Tibial nerve (tissue), 4 donors: Measurements from ENCODE around the gene RBM33. TPM values are rescaled to one million over a fixed set of nuclear protein-coding genes. Genes with fewer than 3 reads are reported as not detected.

Experiments used
- DNase-seq, 2 donors: peaks; one replicate each; pipeline ENCODE4 v3.0.0-alpha.2; 2019; ENCODE audit warnings: low spot score in 2 of 2
- H3K27ac ChIP-seq, 4 donors: fragments of 200-600 bp; sonication (generic) in 3 of 4; one replicate each; pipeline ENCODE4 v1.5.1; 2017 to 2019; ENCODE audit warnings: mild to moderate bottlenecking in 1 of 4
- H3K27me3 ChIP-seq, 2 donors: fragments of 200-600 bp; sonication (generic) in 1 of 2; one replicate each; pipeline versions ENCODE4 v1.5.1 to v1.6.0; 2017 to 2019
- H3K36me3 ChIP-seq, 3 donors: fragments of 200-600 bp; sonication (generic); one replicate each; pipeline ENCODE4 v1.5.1; 2018 to 2019
- H3K4me1 ChIP-seq, 4 donors: fragments of 200-600 bp; sonication (generic) in 3 of 4; one replicate each; pipeline ENCODE4 v1.5.1; 2017 to 2019
- H3K4me3 ChIP-seq, 4 donors: fragments of 200-600 bp; sonication (generic) in 3 of 4; one replicate each; pipeline ENCODE4 v1.5.1; 2017 to 2019; ENCODE audit warnings: mild to moderate bottlenecking in 1 of 4, moderate library complexity in 1 of 4
- H3K9me3 ChIP-seq, 4 donors: fragments of 200-600 bp; sonication (generic) in 3 of 4; one replicate each; pipeline ENCODE4 v1.5.1; 2017 to 2019
- CTCF ChIP-seq, 5 experiments: fragments of 200-600 bp in 3 of 5; fragments of 450-650 bp in 2 of 5; sonication (generic) in 3 of 5; IDR thresholded peaks; one replicate each; pipeline ENCODE4 v1.5.1; 2016 to 2019; ENCODE audit warnings: antibody characterized with exemption in 5 of 5, mild to moderate bottlenecking in 3 of 5, moderate library complexity in 2 of 5
- EP300 ChIP-seq, 2 donors: sonication (generic); formaldehyde crosslinking; IDR thresholded peaks; one replicate each; pipeline ENCODE4 v1.6.1; 2017; ENCODE audit warnings: antibody characterized with exemption in 2 of 2, mild to moderate bottlenecking in 1 of 2
- POLR2A ChIP-seq, 2 donors: fragments of 450-650 bp; IDR thresholded peaks; one replicate each; pipeline ENCODE4 v1.6.1; 2017; ENCODE audit warnings: antibody characterized with exemption in 2 of 2, mild to moderate bottlenecking in 2 of 2, moderate library complexity in 2 of 2
- WGBS, 2 donors: methylation state at CpG; one replicate each; pipeline ENCODE4 v1.1.5; 2018; 5-methylcytosine and 5-hydroxymethylcytosine counted together
- total RNA-seq, 4 donors: library from RNA; depleted of rRNA; stranded (reverse); fragments of >200 nt; gene quantifications; one replicate each; pipeline ENCODE4 v1.1.0, GENCODE V29; 2016

The RBM33 gene
- total RNA-seq, 4 donors from 2014 or later = 85.0 to 92.4 (median 88.3) TPM

DNA sequence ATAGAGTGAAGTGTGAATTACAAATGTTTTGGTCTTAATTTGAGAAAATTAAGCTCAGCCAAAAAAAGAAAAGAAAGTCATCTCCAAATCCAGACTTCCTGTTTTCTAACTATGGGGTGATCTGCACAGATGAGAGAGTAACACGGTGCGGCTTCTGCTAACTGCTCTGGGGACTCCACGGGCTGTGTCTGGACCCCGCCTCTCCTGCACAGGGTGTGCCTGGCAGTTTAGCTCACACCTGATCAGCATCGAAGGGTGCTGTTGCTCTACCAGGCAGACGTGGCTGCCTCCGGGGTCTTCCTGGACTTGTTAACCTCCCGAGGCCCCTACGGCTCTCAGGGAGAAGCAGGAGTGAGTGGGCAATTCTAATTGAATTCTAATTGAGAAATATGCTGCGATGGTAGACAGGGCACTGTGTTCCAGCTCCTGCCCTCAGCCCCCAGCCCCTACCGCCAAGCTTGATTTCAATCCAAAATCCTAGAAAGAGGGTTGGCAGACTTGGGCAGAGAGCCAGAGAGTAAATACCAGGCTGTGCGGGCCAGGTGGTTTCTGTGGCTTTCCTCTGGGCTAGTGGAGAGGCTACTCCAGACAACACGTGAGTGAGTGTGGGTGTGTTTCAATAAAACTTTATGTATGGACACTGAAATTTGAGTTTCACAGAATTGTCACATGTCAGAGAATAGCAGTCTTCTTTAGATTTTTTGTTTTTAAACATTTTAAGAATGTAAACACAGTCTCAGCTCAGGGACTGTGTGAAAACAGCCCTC lies 154.4 kb downstream of the RBM33 start:
- peaks cover 0 to 29% (median 5%) of the 10 kb centered on the region in 4 donors for H3K4me1 ChIP-seq
- 54 to 65% methylated on average over 13 of the region's 13 CpGs for WGBS, 2 donors
- TF ChIP-seq EP300 (IDR thresholded peaks at IDR 0.05) (no peak), POLR2A (IDR thresholded peaks at IDR 0.05) (no peak), CTCF (IDR thresholded peaks at IDR 0.05) (no peak)
- no peaks in the 10 kb centered on the region for H3K9me3 ChIP-seq
- DNase-seq = no peak
- no peaks in the 10 kb centered on the region for H3K36me3 ChIP-seq
- H3K27me3 ChIP-seq = peaks cover 0 to 57% of the 10 kb centered on the region in 2 donors
- no peak overlapping the region for H3K4me3 ChIP-seq
- H3K27ac ChIP-seq = no peak overlapping the region

DNA sequence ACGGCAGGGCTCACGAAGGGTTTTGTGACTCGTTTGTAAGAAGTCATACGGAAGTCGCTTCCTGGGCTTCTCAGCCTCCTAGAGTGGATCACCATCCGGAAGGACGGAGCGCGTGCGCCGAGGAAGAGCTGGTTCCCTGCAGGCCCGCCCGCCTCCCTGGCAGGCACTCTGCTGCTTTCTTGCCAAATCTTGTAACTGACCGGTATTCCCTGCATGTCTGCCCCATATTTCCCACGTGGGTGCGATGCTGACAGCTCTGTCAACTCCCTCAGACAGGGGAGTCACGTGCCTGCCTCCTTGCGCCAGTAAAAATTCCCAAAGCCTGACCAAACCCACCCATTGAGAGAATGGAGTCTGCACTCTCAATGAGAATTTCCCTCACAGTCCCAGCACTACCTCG lies 155.1 kb downstream of the RBM33 start:
- Histone ChIP-seq H3K27ac (no peak overlapping the region), H3K27me3 (peaks cover 0 to 63% of the 10 kb centered on the region in 2 donors), H3K9me3 (no peaks in the 10 kb centered on the region), H3K4me3 (no peak overlapping the region), H3K4me1 (peaks cover 0 to 35% (median 10%) of the 10 kb centered on the region in 4 donors), H3K36me3 (no peaks in the 10 kb centered on the region)
- WGBS, 2 donors = 45 to 51% methylated on average over 13 to 19 of the region's 19 CpGs
- no peak for DNase-seq
- TF ChIP-seq EP300 (IDR thresholded peaks at IDR 0.05) (no peak), POLR2A (IDR thresholded peaks at IDR 0.05) (no peak), CTCF (IDR thresholded peaks at IDR 0.05) (no peak)

DNA sequence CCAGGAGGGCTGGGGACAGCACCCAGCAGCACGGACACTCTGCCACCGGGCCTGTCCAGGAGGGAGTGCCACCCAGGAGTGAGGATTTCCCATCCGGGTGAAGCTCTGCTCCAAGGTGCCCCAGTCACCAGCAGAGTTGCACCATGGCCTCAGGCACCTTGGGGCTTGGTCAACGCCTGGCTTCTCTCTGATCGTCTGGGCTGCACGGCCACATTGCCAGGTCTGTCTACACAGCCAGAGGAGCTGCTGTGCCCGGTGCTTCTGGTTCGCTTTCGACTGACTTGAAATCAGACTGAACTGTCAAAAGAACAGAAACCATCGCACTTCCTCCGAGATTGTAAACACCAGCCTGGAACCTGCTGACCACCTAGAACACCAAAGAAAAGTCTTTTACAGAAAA lies 155.8 kb downstream of the RBM33 start:
- DNase-seq = no peak
- TF ChIP-seq POLR2A (IDR thresholded peaks at IDR 0.05) (no peak), EP300 (IDR thresholded peaks at IDR 0.05) (no peak), CTCF (IDR thresholded peaks at IDR 0.05) (no peak)
- peaks cover 0 to 70% of the 10 kb centered on the region in 2 donors for H3K27me3 ChIP-seq
- no peaks in the 10 kb centered on the region for H3K36me3 ChIP-seq
- H3K9me3 ChIP-seq = no peaks in the 10 kb centered on the region
- no peak overlapping the region for H3K4me3 ChIP-seq
- no peak overlapping the region for H3K27ac ChIP-seq
- H3K4me1 ChIP-seq = peaks cover 0 to 43% (median 18%) of the 10 kb centered on the region in 4 donors
- WGBS, 2 donors = 86 to 89% methylated on average over 11 of the region's 11 CpGs

DNA sequence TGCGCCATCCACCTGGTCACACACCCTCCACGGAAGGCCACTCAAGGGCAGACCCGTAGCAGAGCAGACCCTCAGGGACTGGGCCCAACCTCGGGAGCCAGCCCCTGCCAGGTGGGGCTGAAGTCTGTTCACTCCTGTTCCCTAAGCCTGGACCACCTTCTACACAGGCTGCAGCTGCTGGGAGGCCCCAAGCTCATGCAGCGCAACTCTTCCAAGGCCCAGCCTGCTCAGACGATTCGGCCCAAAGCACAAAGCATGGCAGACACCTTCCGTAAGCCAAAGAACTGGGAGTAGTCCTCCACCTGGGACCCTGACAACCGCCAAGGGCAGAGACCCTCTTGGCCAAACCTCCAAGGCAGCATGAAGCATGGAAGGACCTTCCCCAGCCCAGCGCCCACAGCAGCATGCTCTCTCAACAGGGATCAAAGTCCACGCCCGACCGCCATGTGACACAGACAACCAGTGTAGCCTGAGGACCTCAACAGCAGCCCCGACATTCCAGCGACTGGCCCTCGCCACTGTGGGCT lies 156.3 kb downstream of the RBM33 start:
- Histone ChIP-seq H3K36me3 (no peaks in the 10 kb centered on the region), H3K4me1 (peaks cover 0 to 48% (median 23%) of the 10 kb centered on the region in 4 donors), H3K9me3 (no peaks in the 10 kb centered on the region), H3K27ac (no peak overlapping the region), H3K4me3 (no peak overlapping the region), H3K27me3 (peaks cover 0 to 75% of the 10 kb centered on the region in 2 donors)
- TF ChIP-seq POLR2A (IDR thresholded peaks at IDR 0.05) (no peak), CTCF (IDR thresholded peaks at IDR 0.05) (no peak), EP300 (IDR thresholded peaks at IDR 0.05) (no peak)
- 77 to 84% methylated on average over 12 to 13 of the region's 16 CpGs for WGBS, 2 donors
- DNase-seq = no peak

DNA sequence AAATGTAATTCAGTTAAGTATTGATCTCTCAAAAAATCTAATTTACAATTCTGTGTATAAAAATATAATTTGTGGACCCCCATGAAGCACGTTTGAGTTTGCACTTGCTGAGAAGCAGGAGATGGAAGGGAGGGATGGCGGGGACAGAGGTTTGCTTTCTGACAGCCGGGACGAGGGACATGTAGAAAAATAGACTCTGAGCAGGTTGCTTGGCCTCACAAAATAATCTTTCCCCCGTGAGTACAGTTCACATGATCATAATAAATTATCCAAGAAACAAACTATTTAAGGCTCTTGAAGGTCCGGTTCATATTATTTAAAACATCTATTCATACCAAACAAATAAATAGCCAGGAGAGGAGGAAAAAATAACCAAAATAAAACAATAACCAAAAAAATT lies 157.8 kb downstream of the RBM33 start:
- peaks cover 0 to 80% of the 10 kb centered on the region in 2 donors for H3K27me3 ChIP-seq
- no peaks in the 10 kb centered on the region for H3K36me3 ChIP-seq
- H3K4me1 ChIP-seq = peaks cover 0 to 52% (median 30%) of the 10 kb centered on the region in 4 donors
- no peak for TF ChIP-seq CTCF (IDR thresholded peaks at IDR 0.05)
- no peak overlapping the region for H3K4me3 ChIP-seq
- H3K27ac ChIP-seq = no peak overlapping the region
- 51 to 68% methylated on average over 6 of the region's 6 CpGs for WGBS, 2 donors
- no peak for DNase-seq
- H3K9me3 ChIP-seq = no peaks in the 10 kb centered on the region
